Measurements from ENCODE around the gene PPRC1. TPM values are rescaled to one million over a fixed set of nuclear protein-coding genes. Genes with fewer than 3 reads are reported as not detected.

PPRC1 gene
- total RNA-seq, 1 experiment from 2014 or later = 68.2 TPM

DNA sequence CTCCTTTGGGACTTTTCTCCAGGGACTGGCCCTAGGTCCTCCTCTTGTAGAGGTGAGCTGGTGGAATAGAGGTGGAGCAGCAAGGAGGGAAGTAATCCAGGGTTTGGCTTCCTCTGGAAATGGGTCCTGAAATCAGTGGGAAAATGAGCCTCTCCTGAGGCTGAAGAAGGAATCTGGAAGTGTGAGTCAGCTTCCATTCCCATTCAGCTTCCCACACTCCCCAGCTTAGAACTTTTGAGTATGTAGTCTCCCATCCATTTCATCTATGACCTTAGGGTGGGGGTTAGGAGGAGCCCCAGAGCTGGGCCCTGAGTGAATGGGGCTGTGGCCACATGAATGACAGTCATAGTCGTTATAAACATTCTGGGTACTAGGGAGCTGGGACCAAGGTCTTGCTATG lies 30.4 kb upstream of the PPRC1 start:
- no peaks in the 10 kb centered on the region for H3K4me1 Mint-ChIP-seq (ENCODE audit: insufficient read depth, unreplicated experiment)
- no peak overlapping the region for H3K27ac Mint-ChIP-seq (ENCODE audit: low read depth, unreplicated experiment)
- no peak for DNase-seq (ENCODE audit: unreplicated experiment)
- CTCF ChIA-PET = interaction anchor here (0.6 to 3.8 kb wide), 6 partner anchors 9 to 455 kb away, joined by 3 to 21 read pairs (median 4); no protein-coding TSS in a partner anchor
- POLR2A ChIA-PET = interaction anchor here (1.7 to 5.9 kb wide), 2 partner anchors 11 to 12 kb away, joined by 6 to 33 read pairs; no protein-coding TSS in a partner anchor
- no peak overlapping the region for H3K4me3 Mint-ChIP-seq (ENCODE audit: unreplicated experiment)
- TF ChIP-seq, protein P1, sequence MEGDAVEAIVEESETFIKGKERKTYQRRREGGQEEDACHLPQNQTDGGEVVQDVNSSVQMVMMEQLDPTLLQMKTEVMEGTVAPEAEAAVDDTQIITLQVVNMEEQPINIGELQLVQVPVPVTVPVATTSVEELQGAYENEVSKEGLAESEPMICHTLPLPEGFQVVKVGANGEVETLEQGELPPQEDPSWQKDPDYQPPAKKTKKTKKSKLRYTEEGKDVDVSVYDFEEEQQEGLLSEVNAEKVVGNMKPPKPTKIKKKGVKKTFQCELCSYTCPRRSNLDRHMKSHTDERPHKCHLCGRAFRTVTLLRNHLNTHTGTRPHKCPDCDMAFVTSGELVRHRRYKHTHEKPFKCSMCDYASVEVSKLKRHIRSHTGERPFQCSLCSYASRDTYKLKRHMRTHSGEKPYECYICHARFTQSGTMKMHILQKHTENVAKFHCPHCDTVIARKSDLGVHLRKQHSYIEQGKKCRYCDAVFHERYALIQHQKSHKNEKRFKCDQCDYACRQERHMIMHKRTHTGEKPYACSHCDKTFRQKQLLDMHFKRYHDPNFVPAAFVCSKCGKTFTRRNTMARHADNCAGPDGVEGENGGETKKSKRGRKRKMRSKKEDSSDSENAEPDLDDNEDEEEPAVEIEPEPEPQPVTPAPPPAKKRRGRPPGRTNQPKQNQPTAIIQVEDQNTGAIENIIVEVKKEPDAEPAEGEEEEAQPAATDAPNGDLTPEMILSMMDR (IDR thresholded peaks at IDR 0.05; ENCODE audit: unreplicated experiment) = no peak
- no TSS peak for BruUV-seq (replicated peaks)
- H3K36me3 Mint-ChIP-seq (ENCODE audit: insufficient read depth, unreplicated experiment) = peaks cover 11% of the 10 kb centered on the region
- H3K27me3 Mint-ChIP-seq (ENCODE audit: insufficient read depth, unreplicated experiment) = no peaks in the 10 kb centered on the region
- intact Hi-C loops (cut with micrococcal nuclease) = no loop called here
- no peaks in the 10 kb centered on the region for H3K9me3 Mint-ChIP-seq (ENCODE audit: unreplicated experiment)

DNA sequence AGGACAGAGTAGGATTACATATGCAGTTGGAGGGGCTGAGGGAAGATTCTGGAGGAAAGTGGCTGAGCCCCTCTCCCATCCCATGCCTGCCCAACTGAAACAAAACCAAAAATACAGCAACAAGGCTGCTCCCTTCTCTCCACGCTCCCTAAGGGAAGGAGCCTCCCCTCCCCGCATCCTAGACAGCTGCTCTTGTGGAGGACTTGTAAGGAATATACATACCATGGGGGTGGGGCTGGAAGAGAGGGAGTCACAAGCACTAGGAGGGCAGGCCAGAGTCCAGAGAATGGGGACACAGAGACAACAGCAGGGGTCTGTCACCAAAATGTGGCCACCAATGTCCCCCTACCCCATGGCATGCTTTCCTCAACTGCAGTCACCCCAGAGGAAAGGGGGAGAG lies 25.8 kb upstream of the PPRC1 start:
- no TSS peak for BruUV-seq (replicated peaks)
- H3K27ac Mint-ChIP-seq (ENCODE audit: low read depth, unreplicated experiment) = no peak overlapping the region
- POLR2A ChIA-PET = no interaction called here

DNA sequence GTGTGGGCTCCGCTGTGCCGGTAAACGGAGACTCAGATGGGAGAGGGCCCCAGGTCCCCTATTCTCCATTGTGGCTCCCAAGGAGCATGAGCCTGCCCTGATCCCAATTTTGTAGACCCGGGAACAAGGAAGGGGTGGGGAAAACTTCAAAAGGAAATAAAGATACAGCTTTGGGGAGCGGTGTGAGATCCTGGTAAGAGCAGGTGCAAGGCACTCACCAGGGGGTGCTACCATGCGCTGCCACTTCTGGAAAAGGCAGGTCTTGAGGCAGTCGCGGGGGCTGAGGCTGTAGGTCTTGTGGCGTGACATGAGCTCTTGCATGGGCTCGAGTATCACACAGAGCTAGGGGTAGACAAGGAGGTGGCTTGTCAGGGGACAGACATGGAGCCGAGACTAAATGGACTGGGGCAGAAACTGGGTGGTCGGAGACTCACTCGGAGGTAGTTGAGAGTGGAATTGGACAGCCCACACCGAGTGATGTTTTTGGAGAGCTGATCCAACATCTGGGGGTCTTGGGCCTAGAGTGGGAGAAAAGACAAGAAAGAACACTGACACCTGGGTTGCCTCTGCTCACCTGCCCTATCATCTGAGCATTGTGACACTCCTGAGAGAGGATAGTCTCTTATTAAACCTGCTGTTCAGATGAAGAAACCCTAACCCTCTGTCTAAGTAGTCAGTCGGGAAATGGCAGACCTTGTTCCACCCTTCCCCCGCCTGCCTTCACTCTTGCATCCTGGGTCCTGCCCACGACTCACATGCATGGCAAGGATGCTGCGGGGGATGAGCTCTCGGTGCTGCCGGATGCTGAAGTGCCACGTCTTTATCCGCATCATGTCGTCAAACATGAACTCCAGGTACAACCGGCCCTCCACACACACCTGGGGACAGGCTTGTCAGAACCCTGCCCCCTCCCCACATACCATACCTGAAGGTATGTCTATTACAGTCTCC lies 23.4 kb upstream of the PPRC1 start:
- intact Hi-C loops (cut with micrococcal nuclease) = no loop called here
- ChIA-PET CTCF (interaction anchor here (0.7 to 1.4 kb wide), 2 partner anchors 12 to 37 kb away, joined by 4 to 8 read pairs; no protein-coding TSS in a partner anchor), POLR2A (interaction anchor here (1.2 kb wide), 2 partner anchors 41 to 291 kb away, joined by 3 read pairs; no protein-coding TSS in a partner anchor)
- H3K27me3 Mint-ChIP-seq (ENCODE audit: insufficient read depth, unreplicated experiment) = no peaks in the 10 kb centered on the region
- no peaks in the 10 kb centered on the region for H3K9me3 Mint-ChIP-seq (ENCODE audit: unreplicated experiment)
- TF ChIP-seq, protein P1 (IDR thresholded peaks at IDR 0.05; ENCODE audit: unreplicated experiment) = no peak
- H3K4me1 Mint-ChIP-seq (ENCODE audit: insufficient read depth, unreplicated experiment) = peaks cover 11% of the 10 kb centered on the region
- no peak overlapping the region for H3K4me3 Mint-ChIP-seq (ENCODE audit: unreplicated experiment)
- no TSS peak for BruUV-seq (replicated peaks)
- no peak for DNase-seq (ENCODE audit: unreplicated experiment)
- H3K27ac Mint-ChIP-seq (ENCODE audit: low read depth, unreplicated experiment) = no peak overlapping the region
- peaks cover 35% of the 10 kb centered on the region for H3K36me3 Mint-ChIP-seq (ENCODE audit: insufficient read depth, unreplicated experiment)

More for the DNA sequence above, 25.8 kb upstream of the PPRC1 start:
- Mint-ChIP-seq H3K9me3 (ENCODE audit: unreplicated experiment) (no peaks in the 10 kb centered on the region), H3K4me3 (ENCODE audit: unreplicated experiment) (no peak overlapping the region), H3K4me1 (ENCODE audit: insufficient read depth, unreplicated experiment) (no peaks in the 10 kb centered on the region), H3K36me3 (ENCODE audit: insufficient read depth, unreplicated experiment) (peaks cover 30% of the 10 kb centered on the region), H3K27me3 (ENCODE audit: insufficient read depth, unreplicated experiment) (no peaks in the 10 kb centered on the region)
- TF ChIP-seq, protein P1 (IDR thresholded peaks at IDR 0.05; ENCODE audit: unreplicated experiment) = no peak
- DNase-seq (ENCODE audit: unreplicated experiment) = no peak
- intact Hi-C loops (cut with micrococcal nuclease) = no loop called here
- CTCF ChIA-PET = interaction anchor here (1.1 kb wide), 1 partner anchor 34 kb away, joined by 3 read pairs; no protein-coding TSS in a partner anchor

DNA sequence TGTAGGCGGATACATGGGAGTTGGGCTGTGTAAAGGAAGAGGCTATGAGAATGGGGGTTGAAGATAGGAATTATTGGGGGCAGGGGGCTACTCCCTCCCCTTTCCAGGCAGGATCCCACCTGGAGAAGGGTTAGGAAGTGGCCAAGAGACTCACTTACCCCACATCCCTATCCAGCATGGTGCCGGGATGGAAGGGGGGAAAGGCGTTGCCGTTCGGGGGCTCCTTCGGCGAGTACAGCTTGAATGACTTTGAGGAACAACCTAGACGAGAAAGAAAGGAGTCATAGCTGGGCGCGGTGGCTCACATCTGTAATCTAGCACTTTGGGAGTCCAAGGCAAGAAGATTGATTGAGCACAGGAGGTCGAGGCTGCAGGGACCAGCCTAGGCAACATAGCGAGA lies 21.6 kb upstream of the PPRC1 start:
- no peak overlapping the region for H3K27ac Mint-ChIP-seq (ENCODE audit: low read depth, unreplicated experiment)
- intact Hi-C loops (cut with micrococcal nuclease) = no loop called here
- ChIA-PET POLR2A (interaction anchor here (1.2 to 1.4 kb wide), 2 partner anchors 20 to 30 kb away, joined by 4 read pairs; no protein-coding TSS in a partner anchor), CTCF (interaction anchor here (0.6 to 2.1 kb wide), 3 partner anchors 10 to 315 kb away, joined by 3 to 11 read pairs (median 5); no protein-coding TSS in a partner anchor)
- TF ChIP-seq, protein P1 (IDR thresholded peaks at IDR 0.05; ENCODE audit: unreplicated experiment) = no peak
- DNase-seq (ENCODE audit: unreplicated experiment) = no peak
- no peaks in the 10 kb centered on the region for H3K9me3 Mint-ChIP-seq (ENCODE audit: unreplicated experiment)
- peaks cover 26% of the 10 kb centered on the region for H3K4me1 Mint-ChIP-seq (ENCODE audit: insufficient read depth, unreplicated experiment)
- peaks cover 35% of the 10 kb centered on the region for H3K36me3 Mint-ChIP-seq (ENCODE audit: insufficient read depth, unreplicated experiment)
- no peaks in the 10 kb centered on the region for H3K27me3 Mint-ChIP-seq (ENCODE audit: insufficient read depth, unreplicated experiment)
- H3K4me3 Mint-ChIP-seq (ENCODE audit: unreplicated experiment) = no peak overlapping the region
- no TSS peak for BruUV-seq (replicated peaks)
